SK-N-SH (cell line): Measurements from ENCODE around the gene APP. TPM values are rescaled to one million over a fixed set of nuclear protein-coding genes. Genes with fewer than 3 reads are reported as not detected.

Source experiments
- CTCF ChIA-PET: fragments of 300-600, 350-600 bp; formaldehyde crosslinking; extraction: SDS; loops from one replicate; lab custom pipeline; 2021; lab: Yijun Ruan, JAX
- POLR2A ChIA-PET: fragments of 350-600 bp; sonication (Branson Sonifier 250); formaldehyde crosslinking; extraction: SDS; loops from one replicate; lab custom pipeline; 2020; ENCODE audit warnings: antibody characterized with exemption, inconsistent platforms; lab: Yijun Ruan, JAX
- DNase-seq: peaks from one replicate; pipeline ENCODE4 v3.0.0; 2012
- H2AFZ ChIP-seq: fragments of 200-600 bp; sonication (generic); 2 replicates; pipeline ENCODE4 v1.8.1; 2016; ENCODE audit warnings: antibody characterized with exemption, mild to moderate bottlenecking, low read depth
- H3F3A ChIP-seq: fragments of 200-600 bp; sonication (generic); replicated peaks from 2 replicates; pipeline ENCODE3; 2016; ENCODE audit warnings: antibody characterized with exemption, mild to moderate bottlenecking; ENCODE audit not compliant: insufficient read depth
- H3K27ac ChIP-seq, 2 experiments: fragments of 200-500 bp in 1 of 2; fragments of 200-600 bp in 1 of 2; sonication (Bioruptor generic) in 1 of 2; sonication (generic), shearing (Covaris generic) in 1 of 2; 2 replicates each; pipeline versions ENCODE4 v1.5.1 to v1.6.1; 2014 to 2016; ENCODE audit warnings: low read depth in 2 of 2, inconsistent platforms in 1 of 2, low read length in 1 of 2, mild to moderate bottlenecking in 1 of 2, mixed read lengths in 1 of 2
- H3K27me3 ChIP-seq: fragments of 200-600 bp; sonication (generic), shearing (Covaris generic); 2 replicates; pipeline ENCODE4 v1.6.1; 2016; ENCODE audit warnings: mixed run types; ENCODE audit not compliant: insufficient read depth
- H3K36me3 ChIP-seq, 2 experiments: fragments of 200-500 bp in 1 of 2; fragments of 200-600 bp in 1 of 2; sonication (Bioruptor generic) in 1 of 2; sonication (generic) in 1 of 2; replicated peaks in 1 of 2; 2 replicates each; pipeline versions ENCODE3 to v1.5.1; 2014 to 2016; ENCODE audit warnings: low read length in 1 of 2, mild to moderate bottlenecking in 1 of 2; ENCODE audit not compliant: insufficient read depth in 2 of 2, control insufficient read depth in 1 of 2
- H3K4me1 ChIP-seq, 2 experiments: fragments of 200-500 bp in 1 of 2; fragments of 200-600 bp in 1 of 2; sonication (Bioruptor generic) in 1 of 2; sonication (generic), shearing (Covaris generic) in 1 of 2; 2 replicates each; pipeline versions ENCODE4 v1.5.1 to v1.6.1; 2014 to 2016; ENCODE audit warnings: low read depth in 1 of 2, low read length in 1 of 2, mixed run types in 1 of 2; ENCODE audit not compliant: insufficient read depth in 2 of 2, control insufficient read depth in 1 of 2
- H3K4me2 ChIP-seq: fragments of 200-600 bp; sonication (generic), shearing (Covaris generic); 2 replicates; pipeline ENCODE4 v1.6.1; 2017; ENCODE audit warnings: mixed run types
- H3K4me3 ChIP-seq, 2 experiments: fragments of 200-500 bp in 1 of 2; fragments of 200-600 bp in 1 of 2; sonication (Bioruptor generic) in 1 of 2; sonication (generic), shearing (Covaris generic) in 1 of 2; 2 replicates each; pipeline versions ENCODE4 v1.5.1 to v1.8.1; 2014 to 2016; ENCODE audit warnings: low read depth in 2 of 2, inconsistent platforms in 1 of 2, low read length in 1 of 2, mild to moderate bottlenecking in 1 of 2, mixed read lengths in 1 of 2, moderate library complexity in 1 of 2
- H3K79me2 ChIP-seq: fragments of 200-600 bp; sonication (generic); 2 replicates; pipeline ENCODE4 v1.8.1; 2017; ENCODE audit warnings: mild to moderate bottlenecking; ENCODE audit not compliant: insufficient read depth
- H3K9ac ChIP-seq: fragments of 200-600 bp; sonication (generic); 2 replicates; pipeline ENCODE4 v1.6.1; 2017; ENCODE audit warnings: mixed run types
- H3K9me2 ChIP-seq: fragments of 200-600 bp; sonication (generic); 2 replicates; pipeline ENCODE4 v1.6.1; 2017; ENCODE audit warnings: mixed run types
- H3K9me3 ChIP-seq: fragments of 200-600 bp; sonication (generic); 2 replicates; pipeline ENCODE4 v1.6.1; 2017; ENCODE audit warnings: mixed run types, mild to moderate bottlenecking, moderate library complexity
- H4K20me1 ChIP-seq: fragments of 200-600 bp; sonication (generic); 2 replicates; pipeline ENCODE4 v1.6.1; 2017; ENCODE audit warnings: mild to moderate bottlenecking, mixed run types; ENCODE audit not compliant: insufficient read depth
- CHD2 ChIP-seq: fragments of 150-350 bp; IDR thresholded peaks from 2 replicates; pipeline ENCODE4 v1.6.1; 2018; ENCODE audit warnings: low read length; ENCODE audit not compliant: partially characterized antibody
- CTCF ChIP-seq: fragments of 200-600 bp; sonication (generic); IDR thresholded peaks from 2 replicates; pipeline ENCODE4 v1.6.1; 2017; ENCODE audit warnings: antibody characterized with exemption, mild to moderate bottlenecking, moderate library complexity
- ELF1 ChIP-seq: IDR thresholded peaks from 2 replicates; pipeline ENCODE4 v1.4.0; 2012
- EP300 ChIP-seq, 2 experiments: IDR thresholded peaks; 2 replicates each; pipeline versions ENCODE4 v1.4.0 to v1.6.1; 2012; ENCODE audit warnings: borderline replicate concordance in 1 of 2, low read depth in 1 of 2, low read length in 1 of 2
- GABPA ChIP-seq: IDR thresholded peaks from 2 replicates; pipeline ENCODE4 v1.4.0; 2012; ENCODE audit warnings: low read depth, mild to moderate bottlenecking
- MEF2A ChIP-seq: IDR thresholded peaks from 2 replicates; pipeline ENCODE4 v1.4.0; 2012; ENCODE audit warnings: low read depth, borderline replicate concordance
- NFIC ChIP-seq: IDR thresholded peaks from 2 replicates; pipeline ENCODE4 v1.4.0; 2012; ENCODE audit warnings: borderline replicate concordance
- NRF1 ChIP-seq: IDR thresholded peaks from 2 replicates; pipeline ENCODE4 v1.6.1; 2012; ENCODE audit warnings: low read depth, mild to moderate bottlenecking, low read length
- POLR2AphosphoS5 ChIP-seq: IDR thresholded peaks from 2 replicates; pipeline ENCODE4 v1.6.1; 2012; ENCODE audit warnings: low read depth, low read length
- RAD21 ChIP-seq: IDR thresholded peaks from 2 replicates; pipeline ENCODE4 v1.6.1; 2012; ENCODE audit warnings: mild to moderate bottlenecking, low read length
- RXRA ChIP-seq: IDR thresholded peaks from 2 replicates; pipeline ENCODE4 v1.4.0; 2012; ENCODE audit warnings: low read depth, mild to moderate bottlenecking, borderline replicate concordance
- SMC3 ChIP-seq: IDR thresholded peaks from 2 replicates; pipeline ENCODE4 v1.6.1; 2012; ENCODE audit warnings: low read depth, low read length, improper control_type of control experiment
- TAF1 ChIP-seq: IDR thresholded peaks from 2 replicates; pipeline ENCODE4 v1.6.1; 2012; ENCODE audit warnings: low read depth, mild to moderate bottlenecking, low read length, moderate library complexity, borderline replicate concordance
- TEAD4 ChIP-seq: IDR thresholded peaks from 2 replicates; pipeline ENCODE4 v1.4.0; 2012; ENCODE audit warnings: mild to moderate bottlenecking, borderline replicate concordance; ENCODE audit not compliant: insufficient read depth
- USF1 ChIP-seq: IDR thresholded peaks from 2 replicates; pipeline ENCODE4 v1.4.0; 2012; ENCODE audit warnings: low read depth, borderline replicate concordance
- YY1 ChIP-seq: IDR thresholded peaks from 2 replicates; pipeline ENCODE4 v1.4.0; 2012; ENCODE audit warnings: low read depth, mild to moderate bottlenecking
- WGBS: methylation state at CpG from one replicate; pipeline ENCODE4 v1.1.6; 2017; ENCODE audit warnings: low lambda C conversion rate; 5-methylcytosine and 5-hydroxymethylcytosine counted together
- polyA plus RNA-seq, 3 experiments: library from polyadenylated mRNA; depleted of rRNA; stranded (reverse); fragments of >200 nt; gene quantifications; 2 replicates each; pipeline ENCODE4 v1.2.3, GENCODE V29; 2012
- TF ChIP-seq, protein P1 (sequence below): fragments of 150-350 bp; IDR thresholded peaks from 2 replicates; pipeline ENCODE4 v1.6.1; 2017; ENCODE audit warnings: antibody characterized with exemption, low read length, low read depth, borderline replicate concordance
- TF ChIP-seq, protein P2 (sequence below): IDR thresholded peaks from 2 replicates; pipeline ENCODE4; 2012
- TF ChIP-seq, protein P3 (sequence below): IDR thresholded peaks from 2 replicates; pipeline ENCODE4 v1.6.1; 2012; ENCODE audit warnings: mild to moderate bottlenecking, low read depth, low read length, moderate library complexity

APP gene
- polyA plus RNA-seq, 1 of the 3 experiments (the other 2 are of a cell fraction), result 780 TPM

GRCh38 chr21:26055010-26055409 is 115.6 kb downstream of the APP start (continued):
- TF ChIP-seq NFIC (no peak), ELF1 (no peak), SMC3 (no peak), TEAD4 (no peak), CHD2 (no peak), NRF1 (no peak), GABPA (no peak)
- TF ChIP-seq, protein P1, sequence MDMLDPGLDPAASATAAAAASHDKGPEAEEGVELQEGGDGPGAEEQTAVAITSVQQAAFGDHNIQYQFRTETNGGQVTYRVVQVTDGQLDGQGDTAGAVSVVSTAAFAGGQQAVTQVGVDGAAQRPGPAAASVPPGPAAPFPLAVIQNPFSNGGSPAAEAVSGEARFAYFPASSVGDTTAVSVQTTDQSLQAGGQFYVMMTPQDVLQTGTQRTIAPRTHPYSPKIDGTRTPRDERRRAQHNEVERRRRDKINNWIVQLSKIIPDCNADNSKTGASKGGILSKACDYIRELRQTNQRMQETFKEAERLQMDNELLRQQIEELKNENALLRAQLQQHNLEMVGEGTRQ, result no peak
- TF ChIP-seq, all 33 proteins: peak for 0

DNA sequence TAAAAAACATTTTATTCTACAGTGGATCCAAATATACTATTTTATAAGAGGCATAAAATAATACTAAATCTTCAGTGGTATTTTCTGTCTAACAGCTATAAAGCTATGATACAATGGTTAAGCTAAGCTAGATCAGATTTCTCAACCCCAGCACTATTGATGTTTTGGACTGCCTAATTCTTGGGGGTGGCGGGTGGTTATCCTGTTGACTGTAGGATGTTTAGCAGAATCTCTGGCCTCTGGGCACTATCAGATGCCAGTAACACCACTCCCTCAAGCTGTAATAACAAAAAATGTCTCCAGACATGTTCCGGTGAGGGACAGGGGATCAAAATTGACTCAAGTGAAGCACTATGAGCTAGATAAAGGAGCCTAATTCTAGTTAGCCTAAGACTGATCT is 118.5 kb downstream of the APP start:
- 96% methylated on average over 2 of the region's 2 CpGs for WGBS
- DNase-seq, result no peak
- CTCF ChIA-PET, result interaction anchor here (0.6 kb wide), 1 partner anchor 523 kb away, joined by 3 read pairs; no protein-coding TSS in a partner anchor
- peaks cover 41% of the 10 kb centered on the region in 2 experiments for H3K36me3 ChIP-seq
- H3K9ac ChIP-seq, result no peak overlapping the region
- TF ChIP-seq, protein P2, sequence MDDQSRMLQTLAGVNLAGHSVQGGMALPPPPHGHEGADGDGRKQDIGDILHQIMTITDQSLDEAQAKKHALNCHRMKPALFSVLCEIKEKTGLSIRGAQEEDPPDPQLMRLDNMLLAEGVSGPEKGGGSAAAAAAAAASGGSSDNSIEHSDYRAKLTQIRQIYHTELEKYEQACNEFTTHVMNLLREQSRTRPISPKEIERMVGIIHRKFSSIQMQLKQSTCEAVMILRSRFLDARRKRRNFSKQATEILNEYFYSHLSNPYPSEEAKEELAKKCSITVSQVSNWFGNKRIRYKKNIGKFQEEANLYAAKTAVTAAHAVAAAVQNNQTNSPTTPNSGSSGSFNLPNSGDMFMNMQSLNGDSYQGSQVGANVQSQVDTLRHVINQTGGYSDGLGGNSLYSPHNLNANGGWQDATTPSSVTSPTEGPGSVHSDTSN, result no peak
- TF ChIP-seq CTCF, result no peak
- TF ChIP-seq CHD2, result no peak
- no peak for TF ChIP-seq TAF1
- TF ChIP-seq, protein P1, result no peak
- TF ChIP-seq EP300 (IDR thresholded peaks at IDR 0.05; ENCODE audit: borderline replicate concordance in 1 of 2, low read depth in 1 of 2, low read length in 1 of 2), result no peak
- no peak for TF ChIP-seq RAD21
- no peak for TF ChIP-seq RXRA
- TF ChIP-seq, protein P3, sequence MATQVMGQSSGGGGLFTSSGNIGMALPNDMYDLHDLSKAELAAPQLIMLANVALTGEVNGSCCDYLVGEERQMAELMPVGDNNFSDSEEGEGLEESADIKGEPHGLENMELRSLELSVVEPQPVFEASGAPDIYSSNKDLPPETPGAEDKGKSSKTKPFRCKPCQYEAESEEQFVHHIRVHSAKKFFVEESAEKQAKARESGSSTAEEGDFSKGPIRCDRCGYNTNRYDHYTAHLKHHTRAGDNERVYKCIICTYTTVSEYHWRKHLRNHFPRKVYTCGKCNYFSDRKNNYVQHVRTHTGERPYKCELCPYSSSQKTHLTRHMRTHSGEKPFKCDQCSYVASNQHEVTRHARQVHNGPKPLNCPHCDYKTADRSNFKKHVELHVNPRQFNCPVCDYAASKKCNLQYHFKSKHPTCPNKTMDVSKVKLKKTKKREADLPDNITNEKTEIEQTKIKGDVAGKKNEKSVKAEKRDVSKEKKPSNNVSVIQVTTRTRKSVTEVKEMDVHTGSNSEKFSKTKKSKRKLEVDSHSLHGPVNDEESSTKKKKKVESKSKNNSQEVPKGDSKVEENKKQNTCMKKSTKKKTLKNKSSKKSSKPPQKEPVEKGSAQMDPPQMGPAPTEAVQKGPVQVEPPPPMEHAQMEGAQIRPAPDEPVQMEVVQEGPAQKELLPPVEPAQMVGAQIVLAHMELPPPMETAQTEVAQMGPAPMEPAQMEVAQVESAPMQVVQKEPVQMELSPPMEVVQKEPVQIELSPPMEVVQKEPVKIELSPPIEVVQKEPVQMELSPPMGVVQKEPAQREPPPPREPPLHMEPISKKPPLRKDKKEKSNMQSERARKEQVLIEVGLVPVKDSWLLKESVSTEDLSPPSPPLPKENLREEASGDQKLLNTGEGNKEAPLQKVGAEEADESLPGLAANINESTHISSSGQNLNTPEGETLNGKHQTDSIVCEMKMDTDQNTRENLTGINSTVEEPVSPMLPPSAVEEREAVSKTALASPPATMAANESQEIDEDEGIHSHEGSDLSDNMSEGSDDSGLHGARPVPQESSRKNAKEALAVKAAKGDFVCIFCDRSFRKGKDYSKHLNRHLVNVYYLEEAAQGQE, result no peak
- no peak for TF ChIP-seq USF1
- no peak for TF ChIP-seq ELF1
- no peak for TF ChIP-seq POLR2AphosphoS5
- TF ChIP-seq MEF2A, result no peak
- TF ChIP-seq TEAD4, result no peak
- no peak for TF ChIP-seq YY1
- TF ChIP-seq, all 33 proteins: peak for 0
- Histone ChIP-seq H3K27ac (no peak overlapping the region), H4K20me1 (no peaks in the 10 kb centered on the region; the same call in 1 of the 2 replicates), H3K9me3 (no peaks in the 10 kb centered on the region), H3K4me1 (peaks cover 0 to 3% of the 10 kb centered on the region in 2 experiments; a peak in 1 of 4 replicates), H3K9me2 (no peaks in the 10 kb centered on the region), H3K4me2 (no peak overlapping the region), H3K27me3 (no peaks in the 10 kb centered on the region), H2AFZ (no peak overlapping the region), H3K79me2 (peaks cover 31% of the 10 kb centered on the region), H3F3A (no peaks in the 10 kb centered on the region), H3K4me3 (no peak overlapping the region)
- POLR2A ChIA-PET, result no interaction called here
